Measurements from ENCODE around the gene SRP72. TPM values are rescaled to one million over a fixed set of nuclear protein-coding genes. Genes with fewer than 3 reads are reported as not detected.
A peak's percentile ranks its signal among the peaks of the same experiment; 100 is the strongest.

Gene SRP72
- total RNA-seq, 2 experiments from 2014 or later: 183 to 184 TPM

GRCh38 chr4:56513517-56513916, 46.1 kb downstream of the SRP72 start:
- H3K4me3 Mint-ChIP-seq: no peak overlapping the region
- CTCF ChIA-PET: no interaction called here
- no peaks in the 10 kb centered on the region for H3K9me3 Mint-ChIP-seq
- POLR2A ChIA-PET: no interaction called here
- no peaks in the 10 kb centered on the region for H3K36me3 Mint-ChIP-seq
- H3K4me1 Mint-ChIP-seq (ENCODE audit: low read depth): no peaks in the 10 kb centered on the region
- no peaks in the 10 kb centered on the region for H3K27me3 Mint-ChIP-seq
- no peak overlapping the region for H3K27ac Mint-ChIP-seq
- intact Hi-C loops (cut with micrococcal nuclease): no loop called here
- DNase-seq: no peak

DNA sequence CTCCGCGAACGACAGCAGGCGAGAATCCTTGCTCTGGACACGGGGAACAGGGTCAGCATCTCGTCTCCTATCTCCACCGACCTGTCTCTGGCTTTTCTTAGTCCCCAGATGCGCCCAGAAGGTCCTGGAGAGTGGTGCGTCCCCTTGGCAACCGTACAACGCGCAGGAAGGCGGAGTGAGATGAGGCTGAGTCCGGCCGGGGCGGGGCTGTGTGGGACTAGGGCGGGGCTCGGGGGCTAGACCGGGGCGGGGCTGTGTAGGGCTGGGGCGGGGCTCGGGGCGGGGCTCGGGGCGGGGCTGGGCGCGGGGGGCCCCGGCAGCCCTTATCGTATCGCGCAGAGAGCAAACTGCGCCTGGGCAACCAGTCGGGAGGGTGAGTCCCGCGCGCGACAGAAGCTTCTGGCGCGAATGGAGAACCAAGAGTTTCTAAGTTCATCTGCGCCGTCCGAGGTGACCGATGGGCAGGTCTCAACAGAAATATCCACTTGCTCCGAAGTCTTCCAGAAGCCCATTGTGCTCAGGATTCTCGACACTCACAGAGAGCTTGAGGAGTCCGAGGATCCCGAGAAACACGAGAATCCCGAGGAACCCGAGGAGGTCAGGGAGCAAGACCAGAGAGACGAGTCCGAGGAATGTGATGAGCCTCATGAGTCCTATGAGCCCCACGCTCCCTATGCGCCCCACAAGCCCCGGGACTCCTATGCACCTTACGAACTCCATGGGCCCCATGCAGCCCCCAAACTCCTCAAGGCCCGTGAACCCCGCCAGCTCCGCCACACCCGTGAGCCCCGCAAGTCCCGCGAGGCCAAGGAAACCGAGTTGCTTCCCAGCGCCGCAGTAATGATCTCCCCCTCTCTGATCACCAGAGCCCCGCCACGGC, 63.1 kb downstream of the SRP72 start:
- Mint-ChIP-seq H3K9me3 (no peaks in the 10 kb centered on the region), H3K27ac (no peak overlapping the region), H3K36me3 (no peaks in the 10 kb centered on the region), H3K27me3 (peaks cover 10% of the 10 kb centered on the region), H3K4me3 (peak overlapping the region; percentile 58), H3K4me1 (ENCODE audit: low read depth) (peaks cover 4% of the 10 kb centered on the region)
- ChIA-PET CTCF (interaction anchor here (0.9 kb wide), 1 partner anchor 306 kb away, joined by 5 read pairs; no protein-coding TSS in a partner anchor), POLR2A (interaction anchor here (1.2 kb wide), 2 partner anchors 23 to 62 kb away, joined by 3 to 4 read pairs; no protein-coding TSS in a partner anchor)
- DNase-seq: peak; percentile 90
- intact Hi-C loops (cut with micrococcal nuclease): loop anchor here (1.0 kb wide), 2 partner anchors 63 to 95 kb away; partner anchors contain the start of genes PPAT and SRP72

DNA sequence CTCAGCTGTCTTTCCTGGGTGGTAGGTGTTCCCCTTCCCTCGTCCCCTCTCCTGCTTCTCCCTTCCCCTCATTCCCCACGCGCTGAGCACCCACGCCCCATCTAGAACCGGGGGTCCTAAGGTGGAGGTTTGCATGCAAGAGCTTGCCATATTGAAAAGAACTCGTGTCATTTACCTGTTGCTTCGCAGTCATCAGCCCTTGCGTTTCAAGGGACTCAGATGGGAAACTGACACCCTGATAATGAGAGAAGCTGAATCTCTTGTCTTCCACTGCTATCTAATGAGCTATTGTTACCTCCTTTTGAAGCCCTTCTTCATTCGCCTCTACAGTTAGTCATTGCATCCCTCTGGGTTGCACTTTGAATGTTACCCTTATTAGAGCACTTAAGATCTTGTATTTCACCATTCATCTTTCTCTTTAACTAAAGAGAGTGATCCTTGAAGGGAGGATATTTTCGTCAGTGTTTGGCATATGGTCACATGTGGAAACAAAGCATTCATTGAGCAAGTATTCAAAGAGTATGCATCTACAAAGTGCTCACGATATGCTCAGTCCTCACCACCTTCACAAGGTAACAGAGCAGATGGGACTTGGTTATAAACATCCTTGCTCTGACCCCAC, 63.8 kb downstream of the SRP72 start:
- DNase-seq: no peak
- no peak overlapping the region for H3K27ac Mint-ChIP-seq

GRCh38 chr4:56531823-56532222, 64.4 kb downstream of the SRP72 start:
- ChIA-PET POLR2A (no interaction called here), CTCF (interaction anchor here (0.9 kb wide), 1 partner anchor 12 kb away, joined by 3 read pairs; no protein-coding TSS in a partner anchor)
- H3K9me3 Mint-ChIP-seq: no peaks in the 10 kb centered on the region
- H3K4me1 Mint-ChIP-seq (ENCODE audit: low read depth): peaks cover 4% of the 10 kb centered on the region
- intact Hi-C loops (cut with micrococcal nuclease): no loop called here
- H3K27ac Mint-ChIP-seq: no peak overlapping the region
- no peak overlapping the region for H3K4me3 Mint-ChIP-seq
- no peaks in the 10 kb centered on the region for H3K36me3 Mint-ChIP-seq
- DNase-seq: no peak
- H3K27me3 Mint-ChIP-seq: peaks cover 10% of the 10 kb centered on the region

More for the DNA sequence above, 63.8 kb downstream of the SRP72 start:
- Mint-ChIP-seq H3K4me3 (no peak overlapping the region), H3K36me3 (no peaks in the 10 kb centered on the region), H3K27me3 (peaks cover 8% of the 10 kb centered on the region), H3K4me1 (ENCODE audit: low read depth) (peaks cover 4% of the 10 kb centered on the region), H3K9me3 (no peaks in the 10 kb centered on the region)
- POLR2A ChIA-PET: interaction anchor here (1.2 kb wide), 2 partner anchors 24 to 63 kb away, joined by 3 to 4 read pairs; no protein-coding TSS in a partner anchor
- CTCF ChIA-PET: interaction anchor here (0.9 kb wide), 2 partner anchors 13 to 305 kb away, joined by 3 to 5 read pairs; no protein-coding TSS in a partner anchor
- intact Hi-C loops (cut with micrococcal nuclease): no loop called here

GRCh38 chr4:56532239-56532638, 64.8 kb downstream of the SRP72 start:
- Mint-ChIP-seq H3K36me3 (no peaks in the 10 kb centered on the region), H3K27ac (no peak overlapping the region), H3K27me3 (peaks cover 10% of the 10 kb centered on the region), H3K9me3 (no peaks in the 10 kb centered on the region), H3K4me1 (ENCODE audit: low read depth) (peaks cover 4% of the 10 kb centered on the region), H3K4me3 (no peak overlapping the region)
- intact Hi-C loops (cut with micrococcal nuclease): no loop called here
- ChIA-PET POLR2A (no interaction called here), CTCF (interaction anchor here (0.9 kb wide), 1 partner anchor 12 kb away, joined by 3 read pairs; no protein-coding TSS in a partner anchor)
- no peak for DNase-seq

DNA sequence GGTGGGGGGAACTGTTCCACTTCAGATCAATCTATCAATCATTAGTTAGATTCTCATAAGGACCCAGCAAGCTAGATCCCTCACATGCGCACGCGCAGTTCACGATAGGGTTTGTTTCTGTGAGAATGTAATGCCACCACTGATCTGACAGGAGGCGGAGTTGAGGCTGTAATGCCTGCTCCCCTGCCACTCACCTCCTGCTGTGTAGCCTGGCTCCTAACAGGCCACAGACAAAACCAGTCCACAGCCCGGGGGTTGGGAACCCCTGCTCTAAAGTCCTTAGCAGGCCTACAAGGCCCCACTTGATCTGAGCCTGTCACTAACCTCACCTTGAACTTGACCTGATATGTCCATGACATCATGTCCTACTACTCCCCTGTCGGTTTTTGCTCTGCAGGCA, 68.5 kb downstream of the SRP72 start:
- CTCF ChIA-PET: no interaction called here
- no peaks in the 10 kb centered on the region for H3K4me1 Mint-ChIP-seq (ENCODE audit: low read depth)
- no peaks in the 10 kb centered on the region for H3K9me3 Mint-ChIP-seq
- intact Hi-C loops (cut with micrococcal nuclease): no loop called here
- H3K36me3 Mint-ChIP-seq: no peaks in the 10 kb centered on the region
- DNase-seq: no peak
- H3K27ac Mint-ChIP-seq: no peak overlapping the region
- peaks cover 17% of the 10 kb centered on the region for H3K27me3 Mint-ChIP-seq
- POLR2A ChIA-PET: no interaction called here
- no peak overlapping the region for H3K4me3 Mint-ChIP-seq

DNA sequence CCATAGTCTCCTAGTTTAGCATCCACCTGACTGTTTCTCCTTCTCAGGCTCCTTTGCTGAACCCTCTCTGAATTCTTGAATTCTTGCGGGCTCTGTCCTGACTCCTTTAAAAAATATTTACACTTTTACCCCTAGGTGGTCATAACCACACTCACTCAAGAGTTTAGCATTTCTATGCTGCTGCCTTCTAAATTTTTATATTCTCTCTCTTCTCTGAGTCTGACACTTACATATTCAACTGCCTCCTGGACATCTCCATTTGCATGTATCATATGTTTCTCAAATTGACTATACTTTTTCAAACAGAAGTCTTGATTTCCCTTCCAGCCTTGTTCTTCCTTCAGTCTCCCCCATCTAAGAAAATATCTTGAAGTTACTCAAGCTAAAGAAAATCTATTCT, 69.7 kb downstream of the SRP72 start:
- Mint-ChIP-seq H3K4me1 (ENCODE audit: low read depth) (no peaks in the 10 kb centered on the region), H3K4me3 (no peak overlapping the region), H3K27me3 (peaks cover 21% of the 10 kb centered on the region), H3K36me3 (no peaks in the 10 kb centered on the region), H3K9me3 (no peaks in the 10 kb centered on the region), H3K27ac (no peak overlapping the region)
- POLR2A ChIA-PET: no interaction called here
- CTCF ChIA-PET: interaction anchor here (0.6 kb wide), 1 partner anchor 147 kb away, joined by 3 read pairs; no protein-coding TSS in a partner anchor
- no peak for DNase-seq
- intact Hi-C loops (cut with micrococcal nuclease): no loop called here

DNA sequence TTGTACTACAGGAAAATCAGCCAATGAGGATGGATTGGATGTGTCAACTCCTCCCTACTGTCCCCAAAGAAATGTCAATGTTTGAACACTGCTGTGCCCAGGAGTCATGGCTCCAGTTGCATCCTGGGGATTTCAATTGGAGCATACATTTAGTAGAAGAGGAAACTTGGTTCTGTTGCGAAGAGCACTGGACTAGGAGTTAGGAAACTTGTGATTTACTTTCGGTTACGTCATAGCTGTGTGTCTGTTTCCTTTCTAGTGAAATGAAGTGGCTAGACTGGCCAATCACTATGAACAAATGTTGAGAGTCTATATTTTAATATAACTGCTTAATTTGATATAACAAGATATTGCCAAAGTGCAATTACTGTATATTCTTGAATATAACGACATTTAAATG, 73.4 kb downstream of the SRP72 start:
- no peak overlapping the region for H3K4me3 Mint-ChIP-seq
- ChIA-PET CTCF (no interaction called here), POLR2A (no interaction called here)
- no peak for DNase-seq
- intact Hi-C loops (cut with micrococcal nuclease): loop anchor here (5.0 to 10.0 kb wide), 3 partner anchors 34 to 294 kb away; partner anchors contain the start of gene ARL9
- H3K9me3 Mint-ChIP-seq: no peaks in the 10 kb centered on the region
- H3K36me3 Mint-ChIP-seq: no peaks in the 10 kb centered on the region
- H3K4me1 Mint-ChIP-seq (ENCODE audit: low read depth): peaks cover 10% of the 10 kb centered on the region
- no peak overlapping the region for H3K27ac Mint-ChIP-seq
- peaks cover 17% of the 10 kb centered on the region for H3K27me3 Mint-ChIP-seq

DNA sequence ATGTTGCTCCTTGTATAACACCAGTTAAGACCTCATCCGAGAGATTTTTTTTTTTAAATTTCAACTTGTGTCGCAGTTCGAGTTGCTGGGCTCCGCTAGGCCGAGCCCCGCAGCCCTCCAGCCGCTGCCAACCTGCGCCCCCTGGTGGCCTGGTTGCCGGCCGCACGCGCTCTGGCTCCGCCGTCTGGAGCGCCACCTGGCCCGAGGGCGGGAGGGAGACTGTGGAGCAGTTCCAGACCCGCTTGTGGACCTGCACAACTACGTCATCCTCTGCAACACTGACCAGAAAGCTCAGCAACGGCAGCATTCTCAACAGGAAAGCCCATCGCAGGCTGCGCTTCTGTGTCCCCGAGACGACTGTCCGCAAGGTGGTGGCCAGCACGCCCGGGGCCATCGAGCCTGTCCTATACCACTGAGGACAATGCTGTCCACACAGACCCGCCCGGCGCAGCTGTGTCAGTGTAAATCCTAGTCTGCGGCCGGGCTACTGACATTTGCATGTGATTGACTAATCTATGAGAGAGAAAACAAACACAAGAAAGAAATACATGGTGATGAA, 77.2 kb downstream of the SRP72 start:
- intact Hi-C loops (cut with micrococcal nuclease): loop anchor here (1.0 to 10.0 kb wide), 4 partner anchors 37 to 290 kb away; partner anchors contain the start of gene ARL9
- Mint-ChIP-seq H3K9me3 (no peaks in the 10 kb centered on the region), H3K36me3 (no peaks in the 10 kb centered on the region), H3K4me3 (peak overlapping the region; percentile 42), H3K27me3 (peaks cover 8% of the 10 kb centered on the region), H3K27ac (no peak overlapping the region), H3K4me1 (ENCODE audit: low read depth) (peaks cover 13% of the 10 kb centered on the region)
- ChIA-PET CTCF (interaction anchor here (0.6 to 2.5 kb wide), 24 partner anchors 9 to 597 kb away, joined by 3 to 11 read pairs (median 3); partner anchors contain the start of gene ARL9), POLR2A (interaction anchor here (0.7 kb wide), 1 partner anchor 17 kb away, joined by 3 read pairs; no protein-coding TSS in a partner anchor)
- DNase-seq: peak; percentile 90

DNA sequence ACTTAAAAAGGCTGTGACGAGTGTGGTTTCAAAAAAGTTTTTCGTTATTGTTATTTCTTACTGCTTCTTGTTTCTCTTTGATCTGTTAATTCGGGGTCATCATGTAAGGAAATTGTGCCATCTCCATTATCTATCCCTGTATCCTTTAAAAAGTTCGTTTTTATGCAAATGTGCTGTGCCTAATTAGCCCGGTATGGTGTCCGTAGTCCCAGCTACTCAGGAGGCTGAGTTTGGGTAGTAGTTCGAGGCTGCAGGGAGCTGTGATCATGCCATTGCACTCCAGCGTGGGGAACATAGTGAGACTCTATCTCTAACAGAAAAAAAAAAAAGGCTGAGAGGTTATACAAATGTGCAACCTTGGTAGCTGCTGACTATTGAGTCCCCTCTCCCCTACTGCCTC, 83.2 kb downstream of the SRP72 start:
- H3K9me3 Mint-ChIP-seq: no peaks in the 10 kb centered on the region
- H3K4me3 Mint-ChIP-seq: no peak overlapping the region
- no peaks in the 10 kb centered on the region for H3K36me3 Mint-ChIP-seq
- no peak overlapping the region for H3K27ac Mint-ChIP-seq
- ChIA-PET POLR2A (no interaction called here), CTCF (no interaction called here)
- intact Hi-C loops (cut with micrococcal nuclease): no loop called here
- H3K27me3 Mint-ChIP-seq: no peaks in the 10 kb centered on the region
- DNase-seq: no peak
- H3K4me1 Mint-ChIP-seq (ENCODE audit: low read depth): peaks cover 4% of the 10 kb centered on the region

- no peak for DNase-seq
- no peaks in the 10 kb centered on the region for H3K9me3 Mint-ChIP-seq
- CTCF ChIA-PET: no interaction called here
- POLR2A ChIA-PET: no interaction called here
- intact Hi-C loops (cut with micrococcal nuclease): no loop called here
- H3K36me3 Mint-ChIP-seq: no peaks in the 10 kb centered on the region
- no peak overlapping the region for H3K4me3 Mint-ChIP-seq
- no peak overlapping the region for H3K27ac Mint-ChIP-seq
- peaks cover 3% of the 10 kb centered on the region for H3K27me3 Mint-ChIP-seq
- H3K4me1 Mint-ChIP-seq (ENCODE audit: low read depth): peaks cover 4% of the 10 kb centered on the region
Measured at GRCh38 chr4:56551516-56551915, 84.1 kb downstream of the SRP72 start.

DNA sequence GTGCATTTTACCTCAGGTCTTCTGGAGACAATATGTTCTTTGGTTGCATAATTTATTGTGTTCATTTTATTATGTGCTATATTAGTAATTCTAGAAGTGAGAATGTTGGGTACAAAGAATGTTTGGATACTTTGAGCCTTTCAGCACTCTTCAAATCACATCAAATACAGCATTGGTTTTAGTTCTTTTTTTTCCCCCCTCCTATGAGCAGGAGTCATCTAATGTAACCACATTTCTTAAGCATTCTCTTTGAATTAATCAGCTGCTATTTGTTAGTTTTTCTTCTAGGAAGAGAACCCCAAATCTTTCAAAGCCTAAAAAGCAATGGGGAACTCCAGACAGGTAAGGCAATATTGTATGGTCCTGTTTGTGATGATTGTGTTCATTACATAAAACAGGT, 84.9 kb downstream of the SRP72 start:
- ChIA-PET CTCF (interaction anchor here (1.0 to 2.4 kb wide), 2 partner anchors 8 to 284 kb away, joined by 3 to 9 read pairs; no protein-coding TSS in a partner anchor), POLR2A (no interaction called here)
- Mint-ChIP-seq H3K36me3 (no peaks in the 10 kb centered on the region), H3K9me3 (no peaks in the 10 kb centered on the region), H3K27ac (no peak overlapping the region), H3K4me3 (no peak overlapping the region), H3K4me1 (ENCODE audit: low read depth) (peaks cover 4% of the 10 kb centered on the region), H3K27me3 (peaks cover 3% of the 10 kb centered on the region)
- no peak for DNase-seq
- intact Hi-C loops (cut with micrococcal nuclease): no loop called here
